ENCODE data around the gene COL12A1.

DNA sequence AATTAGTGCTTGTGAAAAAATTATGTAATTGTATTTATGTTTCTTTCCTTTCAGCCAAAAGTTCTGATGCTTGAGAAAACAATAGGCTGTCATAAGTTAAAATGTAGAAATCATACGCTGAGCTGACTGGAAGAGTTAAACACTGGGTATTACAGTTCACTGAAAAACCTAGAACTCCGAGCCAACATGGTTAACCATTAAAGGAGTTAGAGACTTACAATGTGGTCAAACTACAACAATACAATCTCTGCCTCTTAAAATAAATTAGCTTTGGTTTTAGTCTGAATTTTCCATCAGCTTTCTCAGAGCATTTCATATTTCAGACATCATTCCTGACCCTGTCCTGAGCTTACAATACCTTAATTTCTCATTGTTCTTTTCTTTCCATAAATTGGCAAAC lies 91.0 kb downstream of the COL12A1 start:
- TF ChIP-seq, protein P1, sequence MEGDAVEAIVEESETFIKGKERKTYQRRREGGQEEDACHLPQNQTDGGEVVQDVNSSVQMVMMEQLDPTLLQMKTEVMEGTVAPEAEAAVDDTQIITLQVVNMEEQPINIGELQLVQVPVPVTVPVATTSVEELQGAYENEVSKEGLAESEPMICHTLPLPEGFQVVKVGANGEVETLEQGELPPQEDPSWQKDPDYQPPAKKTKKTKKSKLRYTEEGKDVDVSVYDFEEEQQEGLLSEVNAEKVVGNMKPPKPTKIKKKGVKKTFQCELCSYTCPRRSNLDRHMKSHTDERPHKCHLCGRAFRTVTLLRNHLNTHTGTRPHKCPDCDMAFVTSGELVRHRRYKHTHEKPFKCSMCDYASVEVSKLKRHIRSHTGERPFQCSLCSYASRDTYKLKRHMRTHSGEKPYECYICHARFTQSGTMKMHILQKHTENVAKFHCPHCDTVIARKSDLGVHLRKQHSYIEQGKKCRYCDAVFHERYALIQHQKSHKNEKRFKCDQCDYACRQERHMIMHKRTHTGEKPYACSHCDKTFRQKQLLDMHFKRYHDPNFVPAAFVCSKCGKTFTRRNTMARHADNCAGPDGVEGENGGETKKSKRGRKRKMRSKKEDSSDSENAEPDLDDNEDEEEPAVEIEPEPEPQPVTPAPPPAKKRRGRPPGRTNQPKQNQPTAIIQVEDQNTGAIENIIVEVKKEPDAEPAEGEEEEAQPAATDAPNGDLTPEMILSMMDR (IDR thresholded peaks at IDR 0.05; ENCODE audit: poor library complexity): no peak
- TF ChIP-seq EZH2phosphoT487 (IDR thresholded peaks at IDR 0.05; ENCODE audit: low read depth, severe bottlenecking, unreplicated experiment): no peak
